Neuronal stem cell (in vitro differentiated cells): ENCODE data around the gene SLC66A2.

Experiments
- DNase-seq: peaks from one replicate; pipeline ENCODE4 v3.0.0-alpha.2; 2013; ENCODE audit warnings: low spot score
- H2AFZ ChIP-seq: one replicate; pipeline ENCODE4 v1.6.1; 2013; ENCODE audit warnings: mild to moderate bottlenecking, low read length, inconsistent platforms
- H2AK5ac ChIP-seq: 2 replicates; pipeline ENCODE4 v1.6.1; 2013; ENCODE audit warnings: low read depth, mild to moderate bottlenecking, inconsistent platforms, low read length, moderate library complexity, mixed read lengths
- H2BK120ac ChIP-seq: 2 replicates; pipeline ENCODE4 v1.6.1; 2013; ENCODE audit warnings: low read depth, mild to moderate bottlenecking, inconsistent platforms, low read length, moderate library complexity, mixed read lengths
- H2BK12ac ChIP-seq: one replicate; pipeline ENCODE4 v1.6.1; 2013; ENCODE audit warnings: low read length, inconsistent platforms
- H2BK15ac ChIP-seq: 2 replicates; pipeline ENCODE4 v1.6.1; 2013; ENCODE audit warnings: mild to moderate bottlenecking, low read length, inconsistent platforms, mixed read lengths
- H2BK5ac ChIP-seq: one replicate; pipeline ENCODE4 v1.6.1; 2013; ENCODE audit warnings: inconsistent platforms, mild to moderate bottlenecking, low read length, moderate library complexity
- H3K14ac ChIP-seq: one replicate; pipeline ENCODE4 v1.6.1; 2013; ENCODE audit warnings: low read length, inconsistent platforms
- H3K18ac ChIP-seq: 2 replicates; pipeline ENCODE4 v1.6.1; 2013; ENCODE audit warnings: low read length, inconsistent platforms
- H3K23ac ChIP-seq: 2 replicates; pipeline ENCODE4 v1.6.1; 2013; ENCODE audit warnings: low read depth, mild to moderate bottlenecking, mixed read lengths, low read length, inconsistent platforms; ENCODE audit not compliant: poor library complexity
- H3K27ac ChIP-seq: replicated peaks from 3 replicates; pipeline ENCODE4 v1.5.1; 2013; ENCODE audit warnings: low read length, inconsistent platforms
- H3K27me3 ChIP-seq, 3 experiments: 2 replicates each; pipeline ENCODE4 v1.6.1; 2013; ENCODE audit warnings: low read length in 3 of 3, mild to moderate bottlenecking in 2 of 3, inconsistent platforms in 1 of 3, low read depth in 1 of 3, mixed read lengths in 1 of 3, moderate library complexity in 1 of 3; ENCODE audit not compliant: control insufficient read depth in 3 of 3, insufficient read depth in 3 of 3
- H3K36me3 ChIP-seq, 2 donors: replicated peaks in 1 of 2; 2 replicates each; pipeline ENCODE4 v1.6.1; 2013; ENCODE audit warnings: low read length in 2 of 2; ENCODE audit not compliant: control insufficient read depth in 2 of 2, insufficient read depth in 2 of 2
- H3K4ac ChIP-seq: 2 replicates; pipeline ENCODE4 v1.6.1; 2013; ENCODE audit warnings: inconsistent platforms, mild to moderate bottlenecking, low read length, moderate library complexity
- H3K4me1 ChIP-seq, 2 donors: 1 replicate in 1 of 2; 2 replicates in 1 of 2; pipeline ENCODE4 v1.6.1; 2013; ENCODE audit warnings: low read length in 2 of 2, low read depth in 1 of 2; ENCODE audit not compliant: control insufficient read depth in 2 of 2, insufficient read depth in 1 of 2
- H3K4me2 ChIP-seq: one replicate; pipeline ENCODE4 v1.6.1; 2013; ENCODE audit warnings: mild to moderate bottlenecking, low read length, inconsistent platforms; ENCODE audit not compliant: insufficient read depth, poor library complexity, severe bottlenecking
- H3K4me3 ChIP-seq, 2 donors: 2 replicates each; pipeline ENCODE4 v1.5.1; 2013; ENCODE audit warnings: low read length in 2 of 2, mild to moderate bottlenecking in 2 of 2, inconsistent platforms in 1 of 2, moderate library complexity in 1 of 2
- H3K79me1 ChIP-seq: one replicate; pipeline ENCODE4 v1.6.1; 2013; ENCODE audit warnings: low read depth, mild to moderate bottlenecking, inconsistent platforms, low read length, moderate library complexity
- H3K9ac ChIP-seq: one replicate; pipeline ENCODE4 v1.6.1; 2013; ENCODE audit warnings: mild to moderate bottlenecking, low read depth, low read length, inconsistent platforms; ENCODE audit not compliant: poor library complexity
- H3K9me3 ChIP-seq, 2 donors: replicated peaks in 1 of 2; 2 replicates each; pipeline versions ENCODE3 to v1.6.1; 2013; ENCODE audit warnings: low read length in 2 of 2, mild to moderate bottlenecking in 2 of 2, inconsistent platforms in 1 of 2, low read depth in 1 of 2, mixed read lengths in 1 of 2, moderate library complexity in 1 of 2; ENCODE audit not compliant: control insufficient read depth in 2 of 2, insufficient read depth in 1 of 2
- H4K8ac ChIP-seq: one replicate; pipeline ENCODE4 v1.6.1; 2013; ENCODE audit warnings: low read depth, mild to moderate bottlenecking, inconsistent platforms, low read length, moderate library complexity
- H4K91ac ChIP-seq: one replicate; pipeline ENCODE4 v1.6.1; 2013; ENCODE audit warnings: low read length, low read depth, mild to moderate bottlenecking, inconsistent platforms; ENCODE audit not compliant: poor library complexity
- WGBS, 2 donors: extraction: QIAGEN DNeasy Blood & Tissue Kit; methylation state at CpG; one replicate each; pipeline ENCODE4 v1.1.7; 2013; ENCODE audit warnings: missing lambda C conversion rate in 2 of 2, mixed read lengths in 1 of 2; ENCODE audit not compliant: insufficient read length in 2 of 2, insufficient replicate concordance in 1 of 2; ENCODE audit errors: extremely low coverage in 2 of 2; 5-methylcytosine and 5-hydroxymethylcytosine counted together

The SLC66A2 gene

DNA sequence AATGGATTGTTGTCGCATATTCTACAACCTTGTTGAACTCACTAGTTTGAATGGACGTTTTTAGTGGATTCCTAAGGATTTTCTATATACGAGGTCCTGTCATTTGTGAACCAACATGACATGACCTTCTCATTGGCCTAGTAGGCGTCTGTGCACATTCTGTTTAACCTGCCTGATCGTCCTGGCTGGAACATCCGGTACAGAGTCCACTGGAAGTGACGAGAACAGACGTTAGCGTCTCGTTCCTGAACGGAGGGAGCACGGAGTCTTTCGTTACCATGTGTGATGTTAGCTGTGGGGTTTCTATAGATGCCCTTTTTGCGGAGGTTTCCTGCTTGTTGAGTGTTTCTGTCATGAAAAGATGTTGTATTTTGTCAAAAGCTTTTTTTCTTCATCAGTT lies 61.9 kb downstream of the SLC66A2 start:
- H3K9me3 ChIP-seq = peaks cover 12 to 26% of the 10 kb centered on the region in 2 donors
- H3K4me1 ChIP-seq = no peaks in the 10 kb centered on the region
- no peak overlapping the region for H2BK12ac ChIP-seq
- no peak overlapping the region for H2BK120ac ChIP-seq
- H2BK15ac ChIP-seq = no peak overlapping the region
- no peak overlapping the region for H3K4me3 ChIP-seq
- H3K79me1 ChIP-seq = no peaks in the 10 kb centered on the region
- no peak for DNase-seq
- no peak overlapping the region for H2AFZ ChIP-seq
- H3K27me3 ChIP-seq = no peaks in the 10 kb centered on the region
- no peak overlapping the region for H3K4ac ChIP-seq
- no peak overlapping the region for H3K9ac ChIP-seq
- no CpG with 5 or more reads among the region's 14 CpGs for WGBS, 2 donors
- no peaks in the 10 kb centered on the region for H3K36me3 ChIP-seq
- H4K8ac ChIP-seq = no peak overlapping the region
- no peak overlapping the region for H3K23ac ChIP-seq
- H2BK5ac ChIP-seq = no peak overlapping the region
- no peak overlapping the region for H3K4me2 ChIP-seq
- no peak overlapping the region for H3K18ac ChIP-seq
- no peak overlapping the region for H3K14ac ChIP-seq
- no peak overlapping the region for H4K91ac ChIP-seq
- H2AK5ac ChIP-seq = no peak overlapping the region
- no peak overlapping the region for H3K27ac ChIP-seq

DNA sequence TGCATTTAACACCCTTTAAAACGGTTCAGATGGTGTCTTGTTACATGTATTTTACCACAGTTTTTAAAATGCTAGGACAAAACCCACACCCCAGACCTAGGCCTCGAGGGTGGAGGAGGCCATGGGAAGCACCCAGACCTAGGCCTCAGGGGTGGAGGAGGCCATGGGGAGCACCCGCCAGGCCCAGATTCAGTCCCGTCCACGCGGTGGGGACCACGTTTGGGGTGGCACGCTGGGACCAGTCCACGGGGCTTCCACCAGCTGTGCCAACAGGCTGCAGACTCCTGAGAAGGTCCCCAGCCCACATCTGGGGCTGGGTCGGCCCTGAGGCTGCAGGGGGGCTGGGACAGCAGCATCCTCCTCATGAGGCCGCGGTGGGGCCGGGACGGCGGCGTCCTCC lies 63.4 kb downstream of the SLC66A2 start:
- Histone ChIP-seq H3K36me3 (no peaks in the 10 kb centered on the region), H2AFZ (no peak overlapping the region), H3K4me1 (no peaks in the 10 kb centered on the region), H2BK5ac (no peak overlapping the region), H3K9me3 (peaks cover 3 to 25% of the 10 kb centered on the region in 2 donors), H3K18ac (no peak overlapping the region), H3K27ac (no peak overlapping the region), H4K91ac (no peak overlapping the region), H3K23ac (no peak overlapping the region), H3K14ac (no peak overlapping the region), H3K9ac (no peak overlapping the region), H2BK12ac (no peak overlapping the region), H3K4me2 (no peak overlapping the region), H2BK15ac (no peak overlapping the region), H3K27me3 (no peaks in the 10 kb centered on the region), H2AK5ac (no peak overlapping the region), H2BK120ac (no peak overlapping the region), H4K8ac (no peak overlapping the region), H3K4ac (no peak overlapping the region), H3K4me3 (no peak overlapping the region), H3K79me1 (no peaks in the 10 kb centered on the region)
- WGBS, 2 donors = no CpG with 5 or more reads among the region's 16 CpGs
- DNase-seq = no peak

DNA sequence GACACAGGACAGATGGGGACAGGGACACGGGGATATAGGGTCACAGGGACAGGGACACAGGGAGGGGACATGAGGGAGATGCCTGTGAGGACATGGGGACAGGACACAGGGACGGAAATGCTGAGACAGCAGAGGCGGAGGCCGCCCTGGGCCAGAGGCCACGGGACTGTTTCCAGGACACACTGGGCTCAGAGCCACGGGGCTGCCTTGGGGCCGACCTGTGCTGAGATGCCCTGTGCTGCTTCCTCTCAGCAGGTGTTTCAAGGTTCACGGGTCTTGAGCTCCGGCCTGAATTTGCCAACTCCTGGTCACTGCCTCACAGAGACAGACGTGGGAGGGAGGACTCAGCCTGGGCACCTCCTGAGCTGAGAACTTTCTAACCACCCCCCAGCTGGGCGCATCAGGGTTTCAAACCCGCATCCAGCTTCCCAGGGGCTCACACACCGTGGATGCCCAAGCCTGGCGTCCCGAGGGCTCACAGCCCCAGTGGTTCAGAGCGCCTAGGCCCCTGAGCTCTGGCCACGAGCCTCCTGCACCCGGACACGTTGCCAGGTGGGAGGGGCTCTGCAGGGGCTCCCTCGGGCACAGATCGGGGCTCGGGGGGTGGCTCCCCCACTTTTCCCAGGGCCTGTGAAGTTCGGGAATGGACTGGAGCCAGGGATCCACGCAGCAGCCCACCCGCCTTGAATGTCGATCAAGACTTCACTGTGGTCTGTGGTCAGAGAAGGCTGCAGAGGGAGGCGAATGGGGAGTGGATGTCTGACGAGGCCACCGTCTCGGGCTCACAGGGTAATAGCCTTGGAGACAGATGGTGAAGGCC lies 64.1 kb downstream of the SLC66A2 start:
- Histone ChIP-seq H3K36me3 (no peaks in the 10 kb centered on the region), H3K14ac (no peak overlapping the region), H2AFZ (no peak overlapping the region), H3K27ac (no peak overlapping the region), H3K4me1 (no peaks in the 10 kb centered on the region), H4K91ac (no peak overlapping the region), H3K9me3 (peaks cover 2 to 25% of the 10 kb centered on the region in 2 donors), H3K18ac (no peak overlapping the region), H2BK12ac (no peak overlapping the region), H2BK120ac (no peak overlapping the region), H3K4ac (no peak overlapping the region), H3K9ac (peak overlapping the region; percentile 77), H2BK15ac (no peak overlapping the region), H3K27me3 (no peaks in the 10 kb centered on the region), H3K4me3 (peak overlapping the region in 1 of 2 donors; percentile 46), H2BK5ac (no peak overlapping the region), H3K23ac (no peak overlapping the region), H2AK5ac (peak overlapping the region; percentile 14), H4K8ac (no peak overlapping the region), H3K4me2 (no peak overlapping the region), H3K79me1 (no peaks in the 10 kb centered on the region)
- DNase-seq = no peak
- WGBS, 2 donors = no CpG with 5 or more reads among the region's 30 CpGs

DNA sequence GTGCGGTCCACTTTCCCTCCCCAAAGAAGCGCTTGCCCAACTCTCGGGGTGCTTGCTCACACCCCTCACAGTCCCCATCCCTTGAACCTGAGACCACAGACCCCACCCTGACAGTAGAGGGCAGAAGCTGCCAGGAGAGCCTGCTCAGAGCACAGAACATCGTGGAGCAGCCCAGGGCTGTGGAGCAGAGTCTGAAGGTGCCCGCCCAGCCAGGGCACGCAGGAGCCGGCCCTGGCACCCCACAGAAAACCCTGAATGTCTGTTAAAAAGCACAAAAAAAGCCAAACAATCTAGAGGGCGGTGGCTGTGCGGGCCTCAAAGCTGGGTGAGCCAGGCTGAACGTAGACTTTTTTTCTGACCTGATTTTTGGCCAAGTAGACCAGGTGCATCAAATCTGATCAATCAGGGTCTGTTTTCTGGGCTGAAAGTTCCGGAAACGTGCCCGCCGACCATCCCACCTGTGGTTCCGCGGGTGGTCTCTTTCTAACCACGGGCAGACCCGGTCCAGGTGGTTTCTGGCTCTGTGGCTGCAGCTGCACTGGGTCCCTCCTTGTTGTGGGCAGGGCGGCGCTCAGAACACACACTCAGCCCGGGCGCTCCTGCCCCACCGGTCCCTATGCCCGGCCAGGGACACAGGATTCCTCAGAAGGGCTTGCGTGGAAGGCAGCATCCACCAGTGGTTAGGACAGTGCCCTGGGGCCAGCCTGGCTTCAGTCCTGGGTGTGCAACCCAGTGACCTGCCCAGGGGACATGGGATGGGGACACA lies 66.3 kb downstream of the SLC66A2 start:
- Histone ChIP-seq H3K23ac (no peak overlapping the region), H3K4me1 (no peaks in the 10 kb centered on the region), H3K18ac (peak overlapping the region; percentile 57), H3K4ac (peak overlapping the region; percentile 95), H2AFZ (no peak overlapping the region), H2BK5ac (peak overlapping the region; percentile 93), H3K36me3 (no peaks in the 10 kb centered on the region), H2BK15ac (no peak overlapping the region), H3K14ac (no peak overlapping the region), H3K27me3 (no peaks in the 10 kb centered on the region), H3K9ac (no peak overlapping the region), H3K9me3 (peaks cover 0 to 17% of the 10 kb centered on the region in 2 donors), H3K4me2 (no peak overlapping the region), H3K4me3 (no peak overlapping the region), H2BK120ac (no peak overlapping the region), H3K79me1 (no peaks in the 10 kb centered on the region), H2AK5ac (peak overlapping the region; percentile 75), H3K27ac (no peak overlapping the region), H2BK12ac (no peak overlapping the region), H4K8ac (no peak overlapping the region), H4K91ac (no peak overlapping the region)
- no CpG with 5 or more reads among the region's 25 CpGs for WGBS, 2 donors
- no peak for DNase-seq
